ENCODE measurements around the gene CDH8. TPM values are rescaled to one million over a fixed set of nuclear protein-coding genes. Genes with fewer than 3 reads are reported as not detected.

CDH8 gene
- total RNA-seq, 1 experiment from 2014 or later: 2.5 TPM

GRCh38 chr16:62021161-62021581 lies 15.1 kb downstream of the CDH8 start (continued):
- TF ChIP-seq EZH2phosphoT487 (IDR thresholded peaks at IDR 0.05; ENCODE audit: borderline replicate concordance) (no peak), POLR2AphosphoS5 (IDR thresholded peaks at IDR 0.05; ENCODE audit: low read depth, low read length) (no peak), REST (IDR thresholded peaks at IDR 0.05; ENCODE audit: low read depth) (no peak), EGR1 (IDR thresholded peaks at IDR 0.05; ENCODE audit: low read depth) (no peak), YY1 (IDR thresholded peaks at IDR 0.05; ENCODE audit: extremely low read depth, insufficient replicate concordance, low read depth, low read length) (no peak), ZFX (IDR thresholded peaks at IDR 0.05) (no peak), FOSL1 (IDR thresholded peaks at IDR 0.05; ENCODE audit: low read depth) (no peak)

GRCh38 chr16:62020681-62021080 lies 15.6 kb downstream of the CDH8 start:
- H3K4me1 ChIP-seq (ENCODE audit: control insufficient read depth in 1 of 2, insufficient read depth in 2 of 2, low read length in 2 of 2): no peaks in the 10 kb centered on the region
- no TSS peak for BruUV-seq (replicated peaks)
- no peaks in the 10 kb centered on the region for H3K27me3 ChIP-seq (ENCODE audit: insufficient read depth, low read length)
- ChIA-PET RAD21 (ENCODE audit: low non-redundant PET in 1 of 2, low total read pairs in 2 of 2, uncharacterized antibody in 2 of 2, unreplicated experiment in 2 of 2) (no interaction called here), CTCF (no interaction called here), POLR2A (no interaction called here)
- H3K79me2 ChIP-seq (ENCODE audit: insufficient read depth, low read length): no peaks in the 10 kb centered on the region
- H3K9me3 ChIP-seq (ENCODE audit: control insufficient read depth in 1 of 2, insufficient read depth in 1 of 2, low read depth in 1 of 2, low read length in 2 of 2): peaks cover 11 to 16% of the 10 kb centered on the region in 2 experiments; a peak in 2 of 4 replicates
- intact Hi-C loops (cut with micrococcal nuclease): no loop called here
- no peak overlapping the region for H2AFZ ChIP-seq (ENCODE audit: low read depth, low read length, poor library complexity, severe bottlenecking)
- TF ChIP-seq ZNF274 (IDR thresholded peaks at IDR 0.05; ENCODE audit: low read depth, low read length): no peak
- TF ChIP-seq SRF (IDR thresholded peaks at IDR 0.05; ENCODE audit: low read depth): no peak
- no peak for TF ChIP-seq EZH2phosphoT487 (IDR thresholded peaks at IDR 0.05; ENCODE audit: borderline replicate concordance)
- no peak for TF ChIP-seq ATF3 (IDR thresholded peaks at IDR 0.05)
- TF ChIP-seq FOSL1 (IDR thresholded peaks at IDR 0.05; ENCODE audit: low read depth): no peak
- TF ChIP-seq ZBTB33 (IDR thresholded peaks at IDR 0.05; ENCODE audit: extremely low read depth, insufficient replicate concordance, low read length): no peak
- TF ChIP-seq ELF1 (IDR thresholded peaks at IDR 0.05; ENCODE audit: borderline replicate concordance, low read depth): no peak
- no peak for TF ChIP-seq SIN3A (IDR thresholded peaks at IDR 0.05; ENCODE audit: low read depth)
- TF ChIP-seq JUND (IDR thresholded peaks at IDR 0.05): no peak
- no peak for TF ChIP-seq POLR2A (IDR thresholded peaks at IDR 0.05; ENCODE audit: borderline replicate concordance, extremely low read depth, insufficient read depth, insufficient read length)
- no peak for TF ChIP-seq SP1 (IDR thresholded peaks at IDR 0.05; ENCODE audit: low read depth)
- DNase-seq (ENCODE audit: low read depth, low spot score): no peak
- H3K36me3 ChIP-seq (ENCODE audit: control insufficient read depth in 1 of 2, insufficient read depth in 2 of 2, low read length in 2 of 2): no peaks in the 10 kb centered on the region
- no peak overlapping the region for H3K27ac ChIP-seq (ENCODE audit: low read depth, low read length)
- no peak overlapping the region for H3K9ac ChIP-seq (ENCODE audit: low read length)
- H4K20me1 ChIP-seq (ENCODE audit: insufficient read depth): no peaks in the 10 kb centered on the region
- H3K4me2 ChIP-seq (ENCODE audit: low read length): no peak overlapping the region
- no peak overlapping the region for H3K4me3 ChIP-seq (replicated peaks in 1 of 2; ENCODE audit: low read depth in 1 of 2, low read length in 2 of 2)
- H3K9me2 ChIP-seq (ENCODE audit: insufficient read depth): no peaks in the 10 kb centered on the region
- ATAC-seq: no peak
